SK-N-SH treated with all-trans-retinoic acid at 6 μM for 48 hours (cell line): ENCODE results near the gene CLUH.

Experiments
- ARNTL ChIP-seq: fragments of 450-650 bp; formaldehyde crosslinking; IDR thresholded peaks from 2 replicates; pipeline ENCODE4 v1.5.0; 2020; ENCODE audit warnings: low read depth, mild to moderate bottlenecking, moderate library complexity, borderline replicate concordance
- BACH2 ChIP-seq: fragments of 250-450 bp; sonication (Bioruptor Pico); IDR thresholded peaks from 2 replicates; pipeline ENCODE4 v1.9.0; 2021; ENCODE audit warnings: mild to moderate bottlenecking, borderline replicate concordance
- CSDC2 ChIP-seq: fragments of 250-450 bp; sonication (Bioruptor Pico); IDR thresholded peaks from 2 replicates; pipeline ENCODE4 v1.5.0; 2020; ENCODE audit warnings: mild to moderate bottlenecking, moderate library complexity
- ESRRG ChIP-seq: fragments of 250-450 bp; sonication (Bioruptor Pico); IDR thresholded peaks from 2 replicates; pipeline ENCODE4 v1.6.1; 2021; ENCODE audit warnings: mild to moderate bottlenecking
- GLIS3 ChIP-seq: fragments of 250-450 bp; sonication (Bioruptor Pico); IDR thresholded peaks from 2 replicates; pipeline ENCODE4 v1.5.0; 2020; ENCODE audit warnings: mild to moderate bottlenecking, moderate library complexity
- RARB ChIP-seq: fragments of 250-450 bp; sonication (Bioruptor Pico); IDR thresholded peaks from 2 replicates; pipeline ENCODE4 v1.8.0; 2021; ENCODE audit warnings: mild to moderate bottlenecking, moderate library complexity
- ZNF565 ChIP-seq: fragments of 450-650 bp; formaldehyde crosslinking; conservative IDR thresholded peaks from 2 replicates; pipeline ENCODE4 v1.5.0; 2020; ENCODE audit warnings: low read depth, mild to moderate bottlenecking, moderate library complexity
- ZNF70 ChIP-seq: fragments of 450-650 bp; formaldehyde crosslinking; IDR thresholded peaks from 2 replicates; pipeline ENCODE4 v1.5.0; 2020; ENCODE audit warnings: mild to moderate bottlenecking, moderate library complexity
- ZNF8 ChIP-seq: fragments of 450-650 bp; formaldehyde crosslinking; IDR thresholded peaks from 2 replicates; pipeline ENCODE4 v1.5.0; 2020; ENCODE audit warnings: mild to moderate bottlenecking, moderate library complexity
- TF ChIP-seq, protein P1 (sequence below): fragments of 250-450 bp; sonication (Bioruptor Pico); IDR thresholded peaks from 2 replicates; pipeline ENCODE4 v1.5.1; 2020; ENCODE audit warnings: low read depth, mild to moderate bottlenecking, moderate library complexity
- TF ChIP-seq, protein P2 (sequence below): fragments of 250-450 bp; sonication (Bioruptor Pico); IDR thresholded peaks from 2 replicates; pipeline ENCODE4 v1.5.1; 2021; ENCODE audit warnings: mild to moderate bottlenecking, moderate library complexity

DNA sequence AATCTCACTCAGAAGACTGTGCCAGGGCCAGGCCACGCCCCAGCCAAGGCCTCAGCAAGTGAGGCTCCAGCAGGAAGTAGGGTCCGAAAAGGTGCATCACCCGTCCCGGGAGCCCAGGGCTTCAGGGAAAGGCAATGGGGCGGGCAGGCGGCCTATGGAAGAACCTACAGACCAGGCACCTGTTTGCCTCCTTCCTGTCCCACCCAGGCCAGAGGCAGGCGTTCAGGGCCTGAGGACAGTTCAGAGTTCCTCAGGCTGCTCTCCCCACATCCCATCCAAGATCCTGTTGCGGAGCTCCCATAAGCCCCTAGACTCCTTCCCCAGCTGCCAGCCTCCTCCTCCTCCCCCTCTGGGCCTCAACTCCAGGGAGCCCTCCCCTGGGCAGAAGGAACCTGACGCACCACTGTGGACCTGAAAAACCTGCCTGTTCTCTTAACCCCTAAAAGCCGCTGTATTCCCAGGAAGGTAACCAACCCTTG, 2.3 kb downstream of the CLUH start:
- TF ChIP-seq, protein P1, sequence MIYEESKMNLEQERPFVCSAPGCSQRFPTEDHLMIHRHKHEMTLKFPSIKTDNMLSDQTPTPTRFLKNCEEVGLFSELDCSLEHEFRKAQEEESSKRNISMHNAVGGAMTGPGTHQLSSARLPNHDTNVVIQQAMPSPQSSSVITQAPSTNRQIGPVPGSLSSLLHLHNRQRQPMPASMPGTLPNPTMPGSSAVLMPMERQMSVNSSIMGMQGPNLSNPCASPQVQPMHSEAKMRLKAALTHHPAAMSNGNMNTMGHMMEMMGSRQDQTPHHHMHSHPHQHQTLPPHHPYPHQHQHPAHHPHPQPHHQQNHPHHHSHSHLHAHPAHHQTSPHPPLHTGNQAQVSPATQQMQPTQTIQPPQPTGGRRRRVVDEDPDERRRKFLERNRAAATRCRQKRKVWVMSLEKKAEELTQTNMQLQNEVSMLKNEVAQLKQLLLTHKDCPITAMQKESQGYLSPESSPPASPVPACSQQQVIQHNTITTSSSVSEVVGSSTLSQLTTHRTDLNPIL (CRISPR knock-in tag) = no peak
- TF ChIP-seq, protein P2, sequence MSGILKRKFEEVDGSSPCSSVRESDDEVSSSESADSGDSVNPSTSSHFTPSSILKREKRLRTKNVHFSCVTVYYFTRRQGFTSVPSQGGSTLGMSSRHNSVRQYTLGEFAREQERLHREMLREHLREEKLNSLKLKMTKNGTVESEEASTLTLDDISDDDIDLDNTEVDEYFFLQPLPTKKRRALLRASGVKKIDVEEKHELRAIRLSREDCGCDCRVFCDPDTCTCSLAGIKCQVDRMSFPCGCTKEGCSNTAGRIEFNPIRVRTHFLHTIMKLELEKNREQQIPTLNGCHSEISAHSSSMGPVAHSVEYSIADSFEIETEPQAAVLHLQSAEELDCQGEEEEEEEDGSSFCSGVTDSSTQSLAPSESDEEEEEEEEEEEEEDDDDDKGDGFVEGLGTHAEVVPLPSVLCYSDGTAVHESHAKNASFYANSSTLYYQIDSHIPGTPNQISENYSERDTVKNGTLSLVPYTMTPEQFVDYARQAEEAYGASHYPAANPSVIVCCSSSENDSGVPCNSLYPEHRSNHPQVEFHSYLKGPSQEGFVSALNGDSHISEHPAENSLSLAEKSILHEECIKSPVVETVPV (CRISPR knock-in tag) = no peak
- TF ChIP-seq ZNF8 = no peak
- TF ChIP-seq GLIS3 = no peak
- no peak for TF ChIP-seq RARB (CRISPR knock-in tag)
- no peak for TF ChIP-seq ESRRG (CRISPR knock-in tag)
- TF ChIP-seq CSDC2 = no peak
- TF ChIP-seq ZNF70 = no peak
- no peak for TF ChIP-seq ARNTL
- no peak for TF ChIP-seq ZNF565 (CRISPR knock-in tag)
- no peak for TF ChIP-seq BACH2 (CRISPR knock-in tag)
